Natural killer cell (primary cell): ENCODE data around the gene BRF1. TPM values are rescaled to one million over a fixed set of nuclear protein-coding genes. Genes with fewer than 3 reads are reported as not detected.
"Not testable (repeated sequence)": the region's sequence is repeated elsewhere in the genome, so short reads cannot be mapped to it uniquely, and the experiment has no call there.

Experiments
- ATAC-seq, 3 donors: fragments of 150-1000 bp in 2 of 3; fragments of 200-7000 bp in 1 of 3; cut with Tn5 transposase; 1 replicate in 1 of 3; 2 replicates in 2 of 3; pipeline ENCODE4 v1.10.0; 2021; ENCODE audit warnings: mild to moderate bottlenecking in 2 of 3, moderate library complexity in 2 of 3
- DNase-seq, 2 donors: peaks; one replicate each; pipeline versions ENCODE4 v3.0.0 to v3.0.0-alpha.2; 2013 to 2021; ENCODE audit warnings: mixed read lengths in 1 of 2
- H3K27ac ChIP-seq: one replicate; pipeline ENCODE4 v1.5.1; 2013; ENCODE audit warnings: mild to moderate bottlenecking, low read length
- H3K27me3 ChIP-seq: one replicate; pipeline ENCODE4 v1.6.1; 2013; ENCODE audit warnings: low read length; ENCODE audit not compliant: control insufficient read depth, insufficient read depth
- H3K36me3 ChIP-seq: one replicate; pipeline ENCODE4 v1.6.1; 2013; ENCODE audit warnings: low read length; ENCODE audit not compliant: control insufficient read depth, insufficient read depth
- H3K4me1 ChIP-seq: one replicate; pipeline ENCODE4 v1.6.1; 2013; ENCODE audit warnings: low read length; ENCODE audit not compliant: control insufficient read depth, insufficient read depth
- H3K4me3 ChIP-seq: one replicate; pipeline ENCODE4 v1.5.1; 2013; ENCODE audit warnings: low read length
- H3K9me3 ChIP-seq: one replicate; pipeline ENCODE4 v1.6.1; 2013; ENCODE audit warnings: low read length; ENCODE audit not compliant: control insufficient read depth, insufficient read depth
- H3K27ac Mint-ChIP-seq, 2 donors: one replicate each; pipeline ENCODE4 v1.8.0; 2022; ENCODE audit warnings: mild to moderate bottlenecking in 2 of 2, mixed read lengths in 2 of 2, moderate library complexity in 1 of 2
- H3K27me3 Mint-ChIP-seq, 2 donors: one replicate each; pipeline ENCODE4 v1.8.0; 2022; ENCODE audit warnings: low read depth in 2 of 2, mixed read lengths in 2 of 2
- H3K36me3 Mint-ChIP-seq: one replicate; pipeline ENCODE4 v1.8.0; 2022; ENCODE audit warnings: mixed read lengths
- H3K4me1 Mint-ChIP-seq, 2 donors: one replicate each; pipeline ENCODE4 v1.8.0; 2022; ENCODE audit warnings: mixed read lengths in 2 of 2
- H3K4me3 Mint-ChIP-seq: one replicate; pipeline ENCODE4 v1.8.0; 2022; ENCODE audit warnings: mild to moderate bottlenecking, moderate library complexity, mixed read lengths
- H3K9me3 Mint-ChIP-seq, 2 donors: one replicate each; pipeline ENCODE4 v1.8.0; 2022; ENCODE audit warnings: mixed read lengths in 2 of 2
- WGBS: methylation state at CpG from one replicate; pipeline ENCODE4 v1.1.7; 2013; ENCODE audit warnings: missing lambda C conversion rate; ENCODE audit not compliant: insufficient coverage; 5-methylcytosine and 5-hydroxymethylcytosine counted together
- intact Hi-C: fragments of 100-400 bp; cut with micrococcal nuclease; formaldehyde crosslinking; loops from one replicate; pipeline ENCODE4 v1.14.2; 2022
- total RNA-seq, 4 donors: library from RNA; stranded (reverse); fragments of 120-200 nt in 1 of 4; gene quantifications; one replicate each; pipeline versions ENCODE4 v1.2.3 to v1.2.4, GENCODE V29; 2013 to 2022
- TF ChIP-seq, protein P1 (sequence below): fragments of 200-600 bp; IDR thresholded peaks from one replicate; pipeline ENCODE4 v1.8.0; 2022; ENCODE audit warnings: antibody characterized with exemption

Gene BRF1
- total RNA-seq, 3 donors from 2014 or later (not counting 1 experiment from before 2014, with no cell fraction given): 82.4 to 92.7 (median 87.4) TPM

DNA sequence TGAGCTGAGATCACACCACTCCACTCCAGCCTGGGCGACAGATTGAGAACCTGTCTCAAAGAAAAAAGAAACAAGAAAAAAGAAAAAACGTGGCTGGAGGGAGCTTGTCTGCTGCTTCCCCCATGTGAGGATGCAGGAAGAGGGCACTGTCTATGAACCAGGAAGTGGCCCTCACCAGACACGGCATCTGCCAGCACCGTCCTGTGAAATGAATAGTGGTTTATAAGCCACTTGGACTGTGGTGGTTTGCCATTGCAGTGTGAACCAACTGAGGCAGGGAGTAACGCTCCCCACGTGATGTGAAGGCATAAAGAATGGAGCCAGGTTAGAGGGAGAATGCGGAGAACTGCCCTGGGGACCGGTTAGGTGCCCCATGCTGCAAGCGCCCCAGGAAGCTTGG lies 4.5 kb upstream of the BRF1 start:
- Mint-ChIP-seq H3K4me1 (peaks cover 18 to 20% of the 10 kb centered on the region in 2 donors), H3K9me3 (no peaks in the 10 kb centered on the region), H3K27ac (peak overlapping the region; percentile 74 to 80), H3K27me3 (no peaks in the 10 kb centered on the region), H3K4me3 (no peak overlapping the region), H3K36me3 (no peaks in the 10 kb centered on the region)
- no peak for ATAC-seq
- peaks cover 19% of the 10 kb centered on the region for H3K4me1 ChIP-seq
- intact Hi-C loops: loop anchor here (10.0 kb wide), 1 partner anchor 51 kb away; no protein-coding TSS in a partner anchor
- H3K9me3 ChIP-seq: no peaks in the 10 kb centered on the region
- no peaks in the 10 kb centered on the region for H3K27me3 ChIP-seq
- TF ChIP-seq, protein P1, sequence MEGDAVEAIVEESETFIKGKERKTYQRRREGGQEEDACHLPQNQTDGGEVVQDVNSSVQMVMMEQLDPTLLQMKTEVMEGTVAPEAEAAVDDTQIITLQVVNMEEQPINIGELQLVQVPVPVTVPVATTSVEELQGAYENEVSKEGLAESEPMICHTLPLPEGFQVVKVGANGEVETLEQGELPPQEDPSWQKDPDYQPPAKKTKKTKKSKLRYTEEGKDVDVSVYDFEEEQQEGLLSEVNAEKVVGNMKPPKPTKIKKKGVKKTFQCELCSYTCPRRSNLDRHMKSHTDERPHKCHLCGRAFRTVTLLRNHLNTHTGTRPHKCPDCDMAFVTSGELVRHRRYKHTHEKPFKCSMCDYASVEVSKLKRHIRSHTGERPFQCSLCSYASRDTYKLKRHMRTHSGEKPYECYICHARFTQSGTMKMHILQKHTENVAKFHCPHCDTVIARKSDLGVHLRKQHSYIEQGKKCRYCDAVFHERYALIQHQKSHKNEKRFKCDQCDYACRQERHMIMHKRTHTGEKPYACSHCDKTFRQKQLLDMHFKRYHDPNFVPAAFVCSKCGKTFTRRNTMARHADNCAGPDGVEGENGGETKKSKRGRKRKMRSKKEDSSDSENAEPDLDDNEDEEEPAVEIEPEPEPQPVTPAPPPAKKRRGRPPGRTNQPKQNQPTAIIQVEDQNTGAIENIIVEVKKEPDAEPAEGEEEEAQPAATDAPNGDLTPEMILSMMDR: no peak
- no peaks in the 10 kb centered on the region for H3K36me3 ChIP-seq
- peak in 1 of 2 donors; percentile 33 for DNase-seq
- no peak overlapping the region for H3K4me3 ChIP-seq
- no peak overlapping the region for H3K27ac ChIP-seq
- WGBS: 53% methylated on average over 9 of the region's 9 CpGs

DNA sequence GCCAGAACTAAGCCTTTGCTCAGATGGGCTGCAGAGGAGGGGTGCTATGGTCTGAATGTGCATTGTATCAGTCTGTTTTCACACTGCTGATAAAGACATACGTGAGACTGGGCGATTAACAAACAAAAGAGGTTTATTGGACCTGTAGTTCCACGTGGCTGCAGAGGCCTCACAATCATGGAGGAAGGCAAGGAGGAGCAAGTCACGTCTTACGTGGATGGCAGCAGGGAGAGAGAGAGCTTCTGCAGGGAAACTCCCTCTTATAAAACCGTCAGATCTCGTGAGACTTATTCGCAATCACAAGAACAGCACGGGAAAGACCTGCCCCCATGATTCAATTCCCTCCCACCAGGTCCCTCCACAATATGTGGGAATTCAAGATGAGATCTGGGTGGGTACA lies 3.8 kb upstream of the BRF1 start:
- H3K27me3 Mint-ChIP-seq: no peaks in the 10 kb centered on the region
- WGBS: 93% methylated on average over 6 of the region's 9 CpGs
- H3K36me3 ChIP-seq: no peaks in the 10 kb centered on the region
- intact Hi-C loops: loop anchor here (10.0 kb wide), 1 partner anchor 50 kb away; no protein-coding TSS in a partner anchor
- no peaks in the 10 kb centered on the region for H3K9me3 ChIP-seq
- ATAC-seq (no peak), DNase-seq (no peak)
- no peaks in the 10 kb centered on the region for H3K27me3 ChIP-seq
- peak overlapping the region; percentile 6 to 80 for H3K27ac Mint-ChIP-seq
- H3K4me3 Mint-ChIP-seq: no peak overlapping the region
- no peak overlapping the region for H3K27ac ChIP-seq
- H3K4me3 ChIP-seq: no peak overlapping the region
- TF ChIP-seq, protein P1: no peak
- H3K4me1 Mint-ChIP-seq: peaks cover 23 to 25% of the 10 kb centered on the region in 2 donors
- peaks cover 26% of the 10 kb centered on the region for H3K4me1 ChIP-seq
- no peaks in the 10 kb centered on the region for H3K9me3 Mint-ChIP-seq
- H3K36me3 Mint-ChIP-seq: no peaks in the 10 kb centered on the region

DNA sequence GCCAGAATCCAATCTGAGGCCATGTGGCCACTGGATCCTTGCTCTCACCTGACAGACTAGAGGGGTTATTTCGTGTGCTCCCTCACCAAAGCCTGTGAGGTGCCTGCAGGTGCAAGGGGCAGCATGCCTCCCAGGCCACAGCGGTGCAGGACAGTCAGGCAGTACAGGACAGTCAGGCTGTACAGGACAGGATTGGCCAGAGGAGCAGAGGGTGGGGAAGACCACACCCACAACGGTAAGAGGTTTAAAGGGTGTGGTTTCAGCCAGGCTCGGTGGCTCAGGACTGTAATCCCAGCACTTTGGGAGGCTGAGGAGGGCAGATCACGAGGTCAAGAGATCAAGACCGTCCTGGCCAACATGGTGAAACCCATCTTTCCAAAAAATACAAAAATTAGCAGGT lies 3.1 kb upstream of the BRF1 start:
- DNase-seq (no peak), ATAC-seq (no peak)
- TF ChIP-seq, protein P1: no peak
- H3K36me3 ChIP-seq: no peaks in the 10 kb centered on the region
- Mint-ChIP-seq H3K27ac (peak overlapping the region in 1 of 2 donors; percentile 80), H3K36me3 (no peaks in the 10 kb centered on the region), H3K4me3 (no peak overlapping the region), H3K9me3 (no peaks in the 10 kb centered on the region), H3K4me1 (peaks cover 28 to 29% of the 10 kb centered on the region in 2 donors), H3K27me3 (no peaks in the 10 kb centered on the region)
- H3K9me3 ChIP-seq: no peaks in the 10 kb centered on the region
- no peak overlapping the region for H3K27ac ChIP-seq
- H3K4me1 ChIP-seq: peaks cover 32% of the 10 kb centered on the region
- H3K27me3 ChIP-seq: no peaks in the 10 kb centered on the region
- intact Hi-C loops: loop anchor here (10.0 kb wide), 1 partner anchor 49 kb away; no protein-coding TSS in a partner anchor
- 83% methylated on average over 6 of the region's 6 CpGs for WGBS
- no peak overlapping the region for H3K4me3 ChIP-seq

DNA sequence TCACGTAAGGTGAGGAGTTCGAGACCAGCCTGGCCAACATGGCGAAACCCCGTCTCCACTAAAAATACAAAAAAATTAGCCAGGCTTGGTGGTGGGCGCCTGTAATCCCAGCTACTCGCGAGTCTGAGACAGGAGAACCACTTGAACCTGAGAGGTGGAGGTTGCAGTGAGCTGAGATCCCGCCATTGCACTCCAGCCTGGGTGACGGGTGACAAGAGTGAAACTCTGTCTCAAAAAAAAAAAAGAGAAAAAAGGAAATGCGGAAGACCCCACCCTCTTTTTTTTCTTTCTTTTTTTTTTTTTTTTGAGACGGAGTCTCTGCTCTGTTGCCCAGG lies 1.1 kb upstream of the BRF1 start:
- H3K4me3 ChIP-seq, H3K36me3 Mint-ChIP-seq, H3K9me3 ChIP-seq, H3K27ac ChIP-seq, H3K9me3 Mint-ChIP-seq, H3K27me3 ChIP-seq, ATAC-seq, H3K36me3 ChIP-seq, H3K27me3 Mint-ChIP-seq: not testable (repeated sequence)
- Mint-ChIP-seq H3K27ac (peak overlapping the region; percentile 69 to 93), H3K4me3 (peak overlapping the region; percentile 94), H3K4me1 (peaks cover 34% of the 10 kb centered on the region in 2 donors)
- 93% methylated on average over 10 of the region's 11 CpGs for WGBS
- intact Hi-C loops: loop anchor here (1.0 to 10.0 kb wide), 2 partner anchors 47 to 189 kb away; partner anchors contain the start of gene TEDC1
- H3K4me1 ChIP-seq: peaks cover 32% of the 10 kb centered on the region
- DNase-seq: peak in 1 of 2 donors; percentile 30
